Kidney glomerular epithelial cell (primary cell): ENCODE measurements around the gene TRIM65.

Source experiments
- DNase-seq: peaks from one replicate; lab custom pipeline; 2025; lab: John Stamatoyannopoulos, UW

Gene TRIM65

GRCh38 chr17:75917141-75917916 is 20.6 kb upstream of the TRIM65 start:
- DNase-seq: no peak

- no peak for DNase-seq
Observed at GRCh38 chr17:75915268-75915667, 18.5 kb upstream of the TRIM65 start.

- no peak for DNase-seq
Observed at GRCh38 chr17:75914643-75915267, 18.0 kb upstream of the TRIM65 start.

- no peak for DNase-seq
Observed at GRCh38 chr17:75913537-75914210, 16.9 kb upstream of the TRIM65 start.

GRCh38 chr17:75910699-75911098 is 13.9 kb upstream of the TRIM65 start:
- DNase-seq: no peak

- DNase-seq: peak; percentile 37
Observed at GRCh38 chr17:75909812-75910274, 13.1 kb upstream of the TRIM65 start.

GRCh38 chr17:75909051-75909811 is 12.5 kb upstream of the TRIM65 start:
- no peak for DNase-seq

- no peak for DNase-seq
Observed at GRCh38 chr17:75908201-75908600, 11.4 kb upstream of the TRIM65 start.

DNA sequence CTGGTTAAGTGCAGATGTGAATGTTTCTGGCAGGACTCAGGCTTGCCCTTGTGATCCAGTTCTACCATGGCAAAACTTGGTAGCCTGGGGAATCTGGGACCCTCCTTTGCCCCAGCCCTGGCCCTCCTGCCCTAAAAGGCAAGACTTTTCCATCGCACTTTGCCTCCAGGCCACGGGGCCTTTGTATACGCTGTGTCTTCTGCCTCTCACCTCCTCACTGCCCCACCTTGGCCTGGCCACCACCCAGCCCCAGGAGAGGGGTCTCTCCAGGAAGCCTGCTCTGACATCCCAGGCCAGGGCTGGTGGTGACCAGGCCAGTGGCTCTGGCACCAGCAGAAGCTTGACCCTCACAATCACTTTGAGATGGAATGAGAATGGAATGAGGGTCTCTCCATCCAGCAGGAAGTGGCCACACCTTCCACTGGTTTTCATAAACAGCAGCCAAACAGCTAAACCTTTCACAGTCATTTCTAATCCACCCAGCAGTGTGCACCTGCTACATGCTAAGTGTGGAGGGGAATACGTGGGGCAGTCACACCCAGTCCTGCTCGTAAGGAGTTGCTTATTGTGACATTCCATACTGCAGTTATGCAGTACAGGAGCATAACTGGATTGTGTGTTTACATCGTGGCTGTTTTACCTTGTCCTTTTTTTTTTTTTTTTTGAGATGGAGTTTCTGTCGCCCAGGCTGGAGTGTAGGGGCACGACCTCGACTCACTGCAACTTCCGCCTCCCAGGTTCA is 9.6 kb upstream of the TRIM65 start:
- no peak for DNase-seq

DNA sequence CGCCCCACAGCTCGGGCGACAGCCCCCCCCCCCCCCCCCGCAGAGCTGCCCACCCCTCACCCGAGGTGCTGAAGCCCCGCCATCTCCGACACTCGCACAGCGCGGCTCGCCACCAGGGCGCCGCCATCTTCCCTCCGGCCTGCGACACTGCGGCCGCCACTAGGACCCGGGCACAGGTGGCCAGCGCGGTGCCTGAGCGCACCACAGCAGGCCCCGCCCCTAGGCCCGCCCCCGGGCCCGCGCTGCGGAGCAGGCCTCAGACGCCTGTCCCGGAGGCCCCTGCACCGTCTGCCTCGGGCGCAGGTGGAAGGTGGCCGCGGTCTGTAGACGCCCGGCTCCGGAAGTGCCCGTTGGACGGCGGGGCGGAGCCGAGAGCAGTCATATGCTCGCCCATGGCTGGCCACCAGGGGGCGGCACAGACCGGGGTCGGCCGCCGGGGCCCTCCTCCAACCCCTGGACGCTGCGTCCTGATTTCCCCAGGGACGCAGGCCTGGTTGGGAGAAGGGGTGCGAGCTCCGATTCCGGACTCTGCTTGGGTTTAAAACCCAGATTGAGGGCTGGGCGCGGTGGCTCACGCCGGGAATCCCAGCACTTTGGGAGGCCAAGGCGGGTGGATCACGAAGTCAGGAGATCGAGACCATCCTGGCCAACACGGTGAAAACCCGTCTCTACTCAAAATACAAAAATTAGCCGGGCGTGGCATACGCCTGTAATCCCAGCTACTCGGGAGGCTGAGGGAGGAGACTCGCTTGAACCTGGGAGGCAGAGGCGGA is 8.2 kb upstream of the TRIM65 start, which contains the start of gene MRPL38:
TSS of gene MRPL38 (minus strand) at position 136 of the 773 bp plus-strand sequence. CDS start at position 127, 9 bp downstream.
- peak; percentile 87 for DNase-seq

- peak; percentile 55 for DNase-seq
Observed at GRCh38 chr17:75902406-75902805, 5.7 kb upstream of the TRIM65 start.

DNA sequence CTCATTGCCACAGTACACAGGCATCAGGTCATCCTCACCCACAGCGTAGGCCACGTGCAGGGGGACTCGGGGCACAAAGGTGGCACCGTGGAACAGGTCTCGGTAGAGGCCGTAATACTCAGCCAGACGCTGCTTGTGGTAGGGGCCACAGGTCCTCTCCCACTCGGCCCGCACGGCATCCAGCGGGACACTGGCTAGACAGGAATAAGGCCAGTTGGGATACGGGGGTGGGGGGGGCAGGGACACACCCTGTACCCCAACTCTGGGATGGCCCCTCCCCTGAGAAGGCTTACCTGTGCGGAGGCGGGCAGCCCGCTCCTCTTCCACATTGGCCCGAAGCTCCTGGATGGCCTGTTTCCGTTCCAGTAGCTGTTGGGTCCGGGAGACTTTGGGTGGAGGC is 5.0 kb upstream of the TRIM65 start:
- DNase-seq: no peak

GRCh38 chr17:75900691-75901533 is 4.2 kb upstream of the TRIM65 start:
- DNase-seq: no peak

GRCh38 chr17:75899767-75900468 is 3.2 kb upstream of the TRIM65 start:
- no peak for DNase-seq

GRCh38 chr17:75899353-75899752 is 2.6 kb upstream of the TRIM65 start:
- DNase-seq: no peak

- DNase-seq: no peak
Observed at GRCh38 chr17:75898791-75899190, 2.0 kb upstream of the TRIM65 start.

DNA sequence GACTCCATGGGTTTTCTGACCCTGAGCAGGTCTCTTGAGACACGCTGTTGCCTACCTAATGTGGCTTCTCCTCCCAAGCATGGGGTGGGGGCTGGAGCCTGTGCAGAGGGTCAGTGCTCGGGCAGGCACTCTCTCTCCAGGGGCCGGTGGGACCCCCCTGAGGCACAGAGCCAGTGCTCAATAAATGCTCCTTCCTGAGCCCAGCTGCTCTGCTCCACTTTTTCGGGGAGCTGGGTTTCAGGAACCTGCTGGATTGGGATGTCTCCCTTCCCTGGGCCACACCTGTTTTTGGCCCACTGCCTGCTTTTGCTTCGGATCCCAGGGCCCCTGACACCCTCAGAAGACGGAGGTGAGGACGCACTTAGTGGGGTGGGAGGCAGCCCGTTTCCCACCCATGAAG is 1.3 kb upstream of the TRIM65 start:
- no peak for DNase-seq

- DNase-seq: no peak
Observed at GRCh38 chr17:75897160-75898019, 639 bp upstream of the TRIM65 start.
